ENCODE results near the gene ADAM33.

Gene ADAM33

DNA sequence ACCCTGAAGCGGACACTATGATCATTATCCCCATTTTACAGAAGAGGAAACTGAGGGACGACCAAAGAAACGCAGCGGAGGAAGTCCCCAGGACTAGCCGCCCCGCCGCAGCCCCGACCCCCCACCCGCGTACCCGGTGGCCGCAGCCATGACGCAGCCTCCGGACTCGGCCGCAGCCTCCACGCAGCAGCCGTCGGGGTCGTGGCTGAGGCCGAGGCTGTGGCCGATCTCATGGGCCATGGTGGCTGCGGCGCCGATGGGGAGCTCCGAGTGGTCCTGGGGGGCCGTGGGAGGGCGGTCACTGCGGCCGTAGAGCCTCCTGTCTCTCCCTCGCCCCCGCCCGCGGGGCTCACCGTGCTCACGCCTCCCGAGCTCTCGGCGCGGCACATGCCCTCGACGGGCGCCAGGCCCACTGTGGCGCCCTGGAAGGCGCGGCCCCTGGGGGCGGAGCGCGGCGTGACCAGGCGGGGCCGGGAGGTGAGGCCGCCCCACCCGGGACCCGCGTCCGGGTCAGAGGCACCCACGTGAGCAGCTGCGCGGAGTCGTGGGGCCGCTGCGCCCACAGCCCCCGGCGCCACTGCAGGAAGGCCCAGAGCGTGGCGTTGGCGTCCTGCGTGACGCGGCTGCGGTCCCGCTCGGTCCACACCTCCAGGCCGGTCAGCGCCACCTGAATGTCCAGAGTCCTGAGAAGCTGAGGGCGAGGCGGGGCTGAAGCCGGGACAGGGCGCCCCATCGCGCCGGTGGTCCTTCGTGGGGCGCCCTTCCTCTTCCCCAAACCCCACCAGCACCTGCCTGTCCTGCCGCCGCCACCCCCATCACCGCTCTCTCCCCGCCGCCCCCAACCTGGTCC, 8.4 kb downstream of the ADAM33 start:
- no peak for DNase-seq (ENCODE audit: low spot score)
- H3K36me3 ChIP-seq (replicated peaks in 1 of 2; ENCODE audit: control insufficient read depth in 2 of 2, insufficient read depth in 2 of 2, low read length in 2 of 2), result no peaks in the 10 kb centered on the region
- H3K4me3 ChIP-seq (ENCODE audit: low read length in 2 of 2), result no peak overlapping the region
- H2BK12ac ChIP-seq (ENCODE audit: low read length), result peak overlapping the region; percentile 35
- H3K79me1 ChIP-seq (ENCODE audit: low read depth, low read length), result no peaks in the 10 kb centered on the region
- no peak overlapping the region for H3K23ac ChIP-seq (ENCODE audit: low read depth, low read length, poor library complexity)
- no peaks in the 10 kb centered on the region for H3K9me3 ChIP-seq (replicated peaks in 1 of 2; ENCODE audit: control insufficient read depth in 2 of 2, insufficient read depth in 1 of 2, low read depth in 1 of 2, low read length in 2 of 2)
- peaks cover 5 to 83% (median 41%) of the 10 kb centered on the region in 3 experiments for H3K27me3 ChIP-seq (ENCODE audit: control insufficient read depth in 3 of 3, insufficient read depth in 3 of 3, low read depth in 1 of 3, low read length in 3 of 3)
- H3K27ac ChIP-seq (replicated peaks; ENCODE audit: low read length), result no peak overlapping the region
- H3K4ac ChIP-seq (ENCODE audit: low read length), result no peak overlapping the region
- no peak overlapping the region for H2BK5ac ChIP-seq (ENCODE audit: low read length)
- H4K8ac ChIP-seq (ENCODE audit: low read depth, low read length), result peak overlapping the region; percentile 58
- H2AK5ac ChIP-seq (ENCODE audit: low read depth, low read length), result no peak overlapping the region
- H2AFZ ChIP-seq (ENCODE audit: low read length), result no peak overlapping the region
- peak overlapping the region; percentile 67 for H3K14ac ChIP-seq (ENCODE audit: low read length)
- peaks cover 0 to 6% of the 10 kb centered on the region in 2 donors for H3K4me1 ChIP-seq (ENCODE audit: control insufficient read depth in 2 of 2, insufficient read depth in 1 of 2, low read depth in 1 of 2, low read length in 2 of 2)
- H2BK120ac ChIP-seq (ENCODE audit: low read depth, low read length), result no peak overlapping the region
- H4K91ac ChIP-seq (ENCODE audit: low read depth, low read length, poor library complexity), result no peak overlapping the region
- peak overlapping the region; percentile 68 for H3K9ac ChIP-seq (ENCODE audit: low read depth, low read length, poor library complexity)
- H2BK15ac ChIP-seq (ENCODE audit: low read length), result no peak overlapping the region
- H3K4me2 ChIP-seq (ENCODE audit: insufficient read depth, low read length, poor library complexity, severe bottlenecking), result peak overlapping the region; percentile 80
- peak overlapping the region; percentile 16 for H3K18ac ChIP-seq (ENCODE audit: low read length)
- no CpG with 5 or more reads among the region's 90 CpGs for WGBS, 2 donors (ENCODE audit: extremely low coverage in 2 of 2, insufficient read length in 2 of 2, insufficient replicate concordance in 1 of 2)

- H3K4ac ChIP-seq (ENCODE audit: low read length), result no peak overlapping the region
- H3K36me3 ChIP-seq (replicated peaks in 1 of 2; ENCODE audit: control insufficient read depth in 2 of 2, insufficient read depth in 2 of 2, low read length in 2 of 2), result no peaks in the 10 kb centered on the region
- H4K91ac ChIP-seq (ENCODE audit: low read depth, low read length, poor library complexity), result no peak overlapping the region
- H2BK15ac ChIP-seq (ENCODE audit: low read length), result peak overlapping the region; percentile 81
- peak overlapping the region; percentile 17 for H4K8ac ChIP-seq (ENCODE audit: low read depth, low read length)
- H3K18ac ChIP-seq (ENCODE audit: low read length), result peak overlapping the region; percentile 90
- no peaks in the 10 kb centered on the region for H3K79me1 ChIP-seq (ENCODE audit: low read depth, low read length)
- H3K27ac ChIP-seq (replicated peaks; ENCODE audit: low read length), result no peak overlapping the region
- H2AK5ac ChIP-seq (ENCODE audit: low read depth, low read length), result no peak overlapping the region
- peak overlapping the region; percentile 80 for H3K4me2 ChIP-seq (ENCODE audit: insufficient read depth, low read length, poor library complexity, severe bottlenecking)
- H2BK5ac ChIP-seq (ENCODE audit: low read length), result peak overlapping the region; percentile 33
- no CpG with 5 or more reads among the region's 58 CpGs for WGBS, 2 donors (ENCODE audit: extremely low coverage in 2 of 2, insufficient read length in 2 of 2, insufficient replicate concordance in 1 of 2)
- peak overlapping the region; percentile 82 for H2AFZ ChIP-seq (ENCODE audit: low read length)
- H3K4me3 ChIP-seq (ENCODE audit: low read length in 2 of 2), result peak overlapping the region in 1 of 2 donors; percentile 69
- peaks cover 0 to 3% of the 10 kb centered on the region in 2 donors for H3K4me1 ChIP-seq (ENCODE audit: control insufficient read depth in 2 of 2, insufficient read depth in 1 of 2, low read depth in 1 of 2, low read length in 2 of 2)
- no peak overlapping the region for H3K23ac ChIP-seq (ENCODE audit: low read depth, low read length, poor library complexity)
- H3K9ac ChIP-seq (ENCODE audit: low read depth, low read length, poor library complexity), result peak overlapping the region; percentile 60
- no peak overlapping the region for H3K14ac ChIP-seq (ENCODE audit: low read length)
- no peak overlapping the region for H2BK120ac ChIP-seq (ENCODE audit: low read depth, low read length)
- H2BK12ac ChIP-seq (ENCODE audit: low read length), result no peak overlapping the region
- DNase-seq (ENCODE audit: low spot score), result no peak
- H3K27me3 ChIP-seq (ENCODE audit: control insufficient read depth in 3 of 3, insufficient read depth in 3 of 3, low read depth in 1 of 3, low read length in 3 of 3), result peaks cover 5 to 79% (median 41%) of the 10 kb centered on the region in 3 experiments
- no peaks in the 10 kb centered on the region for H3K9me3 ChIP-seq (replicated peaks in 1 of 2; ENCODE audit: control insufficient read depth in 2 of 2, insufficient read depth in 1 of 2, low read depth in 1 of 2, low read length in 2 of 2)
Observed at GRCh38 chr20:3672547-3673171, 9.2 kb downstream of the ADAM33 start.

- no CpG with 5 or more reads among the region's 23 CpGs for WGBS, 2 donors (ENCODE audit: extremely low coverage in 2 of 2, insufficient read length in 2 of 2, insufficient replicate concordance in 1 of 2)
- H3K18ac ChIP-seq (ENCODE audit: low read length), result peak overlapping the region; percentile 90
Observed at GRCh38 chr20:3671986-3672546, 9.7 kb downstream of the ADAM33 start.

DNA sequence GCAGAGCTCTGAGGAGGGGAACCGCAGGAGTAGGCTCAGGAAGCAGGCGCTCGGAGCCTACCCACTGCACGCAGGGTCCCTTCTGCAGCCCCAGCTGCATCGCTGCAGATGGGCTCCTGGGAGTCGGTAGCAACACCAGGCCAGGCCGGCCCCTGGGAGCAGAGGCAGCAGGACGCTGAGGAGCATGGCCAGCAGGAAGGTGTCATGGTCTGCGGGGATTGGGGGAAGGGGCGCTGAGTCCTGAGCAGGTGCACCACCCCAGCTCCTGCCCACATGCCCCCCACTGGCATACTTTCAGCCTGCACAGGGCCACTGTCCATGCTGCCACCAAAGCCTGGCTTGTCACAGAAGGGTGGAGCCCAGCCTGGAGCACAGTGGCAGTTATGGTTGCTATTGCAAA, 10.9 kb downstream of the ADAM33 start:
- no peak overlapping the region for H2BK5ac ChIP-seq (ENCODE audit: low read length)
- H2BK12ac ChIP-seq (ENCODE audit: low read length), result no peak overlapping the region
- H3K79me1 ChIP-seq (ENCODE audit: low read depth, low read length), result no peaks in the 10 kb centered on the region
- H3K23ac ChIP-seq (ENCODE audit: low read depth, low read length, poor library complexity), result no peak overlapping the region
- no peak overlapping the region for H3K27ac ChIP-seq (replicated peaks; ENCODE audit: low read length)
- H2BK120ac ChIP-seq (ENCODE audit: low read depth, low read length), result no peak overlapping the region
- WGBS, 2 donors (ENCODE audit: extremely low coverage in 2 of 2, insufficient read length in 2 of 2, insufficient replicate concordance in 1 of 2), result no CpG with 5 or more reads among the region's 10 CpGs
- H4K8ac ChIP-seq (ENCODE audit: low read depth, low read length), result no peak overlapping the region
- no peak overlapping the region for H3K9ac ChIP-seq (ENCODE audit: low read depth, low read length, poor library complexity)
- H2AK5ac ChIP-seq (ENCODE audit: low read depth, low read length), result no peak overlapping the region
- H2BK15ac ChIP-seq (ENCODE audit: low read length), result no peak overlapping the region
- H3K27me3 ChIP-seq (ENCODE audit: control insufficient read depth in 3 of 3, insufficient read depth in 3 of 3, low read depth in 1 of 3, low read length in 3 of 3), result peaks cover 5 to 70% (median 40%) of the 10 kb centered on the region in 3 experiments
- no peaks in the 10 kb centered on the region for H3K9me3 ChIP-seq (replicated peaks in 1 of 2; ENCODE audit: control insufficient read depth in 2 of 2, insufficient read depth in 1 of 2, low read depth in 1 of 2, low read length in 2 of 2)
- H3K4me1 ChIP-seq (ENCODE audit: control insufficient read depth in 2 of 2, insufficient read depth in 1 of 2, low read depth in 1 of 2, low read length in 2 of 2), result peaks cover 0 to 2% of the 10 kb centered on the region in 2 donors
- H3K18ac ChIP-seq (ENCODE audit: low read length), result peak overlapping the region; percentile 44
- no peaks in the 10 kb centered on the region for H3K36me3 ChIP-seq (replicated peaks in 1 of 2; ENCODE audit: control insufficient read depth in 2 of 2, insufficient read depth in 2 of 2, low read length in 2 of 2)
- no peak overlapping the region for H3K4me2 ChIP-seq (ENCODE audit: insufficient read depth, low read length, poor library complexity, severe bottlenecking)
- H3K4me3 ChIP-seq (ENCODE audit: low read length in 2 of 2), result no peak overlapping the region
- H2AFZ ChIP-seq (ENCODE audit: low read length), result peak overlapping the region; percentile 63
- H4K91ac ChIP-seq (ENCODE audit: low read depth, low read length, poor library complexity), result peak overlapping the region; percentile 30
- no peak overlapping the region for H3K4ac ChIP-seq (ENCODE audit: low read length)
- DNase-seq (ENCODE audit: low spot score), result no peak
- H3K14ac ChIP-seq (ENCODE audit: low read length), result no peak overlapping the region

More at GRCh38 chr20:3671986-3672546, 9.7 kb downstream of the ADAM33 start:
- Histone ChIP-seq H3K36me3 (replicated peaks in 1 of 2; ENCODE audit: control insufficient read depth in 2 of 2, insufficient read depth in 2 of 2, low read length in 2 of 2) (no peaks in the 10 kb centered on the region), H2BK120ac (ENCODE audit: low read depth, low read length) (no peak overlapping the region), H3K79me1 (ENCODE audit: low read depth, low read length) (no peaks in the 10 kb centered on the region), H2BK15ac (ENCODE audit: low read length) (peak overlapping the region; percentile 81), H4K91ac (ENCODE audit: low read depth, low read length, poor library complexity) (no peak overlapping the region), H3K4me3 (ENCODE audit: low read length in 2 of 2) (peak overlapping the region in 1 of 2 donors; percentile 69), H3K14ac (ENCODE audit: low read length) (no peak overlapping the region), H3K27ac (replicated peaks; ENCODE audit: low read length) (no peak overlapping the region), H3K4me1 (ENCODE audit: control insufficient read depth in 2 of 2, insufficient read depth in 1 of 2, low read depth in 1 of 2, low read length in 2 of 2) (peaks cover 0 to 3% of the 10 kb centered on the region in 2 donors), H3K23ac (ENCODE audit: low read depth, low read length, poor library complexity) (peak overlapping the region; percentile 0), H3K4me2 (ENCODE audit: insufficient read depth, low read length, poor library complexity, severe bottlenecking) (peak overlapping the region; percentile 80), H3K9ac (ENCODE audit: low read depth, low read length, poor library complexity) (peak overlapping the region; percentile 50), H2BK5ac (ENCODE audit: low read length) (peak overlapping the region; percentile 33), H3K27me3 (ENCODE audit: control insufficient read depth in 3 of 3, insufficient read depth in 3 of 3, low read depth in 1 of 3, low read length in 3 of 3) (peaks cover 5 to 73% (median 41%) of the 10 kb centered on the region in 3 experiments), H3K4ac (ENCODE audit: low read length) (no peak overlapping the region), H2BK12ac (ENCODE audit: low read length) (no peak overlapping the region), H2AK5ac (ENCODE audit: low read depth, low read length) (peak overlapping the region; percentile 8), H4K8ac (ENCODE audit: low read depth, low read length) (no peak overlapping the region), H2AFZ (ENCODE audit: low read length) (peak overlapping the region; percentile 82), H3K9me3 (replicated peaks in 1 of 2; ENCODE audit: control insufficient read depth in 2 of 2, insufficient read depth in 1 of 2, low read depth in 1 of 2, low read length in 2 of 2) (no peaks in the 10 kb centered on the region)
- no peak for DNase-seq (ENCODE audit: low spot score)
